Measurements from ENCODE around the gene PLEKHA1. TPM values are rescaled to one million over a fixed set of nuclear protein-coding genes. Genes with fewer than 3 reads are reported as not detected.

PLEKHA1 gene
- polyA plus RNA-seq, 1 experiment = 25.5 TPM

- TF ChIP-seq CTCF (IDR thresholded peaks at IDR 0.05; ENCODE audit: low read depth, low read length) = no peak
- Histone ChIP-seq H3K27ac (ENCODE audit: low read depth, low read length) (no peak within 1 kb of the TSS), H3K27me3 (ENCODE audit: control insufficient read depth, insufficient read depth, low read length) (no peaks in the 10 kb centered on the region), H3K4me3 (ENCODE audit: low read depth, low read length) (no peak within 1 kb of the TSS), H3K9me3 (ENCODE audit: control insufficient read depth, insufficient read depth, low read length) (no peaks in the 10 kb centered on the region)
- DNase-seq (ENCODE audit: low read depth, low spot score) = no peak
- ChIA-PET POLR2A (no interaction called here), CTCF (interaction anchor here (1.1 kb wide), 1 partner anchor 19 kb away, joined by 6 read pairs; no protein-coding TSS in a partner anchor)
Observed at GRCh38 chr10:122454603-122455080, 80.1 kb downstream of the PLEKHA1 start, which contains the start of gene ARMS2. Gene ARMS2 (plus strand): TSS chr10:122454653. CDS start chr10:122454728, 75 bp downstream.

GRCh38 chr10:122455376-122456079 lies 81.0 kb downstream of the PLEKHA1 start:
- DNase-seq (ENCODE audit: low read depth, low spot score) = no peak
- Histone ChIP-seq H3K4me3 (ENCODE audit: low read depth, low read length) (no peak overlapping the region), H3K27ac (ENCODE audit: low read depth, low read length) (no peak overlapping the region), H3K27me3 (ENCODE audit: control insufficient read depth, insufficient read depth, low read length) (no peaks in the 10 kb centered on the region), H3K9me3 (ENCODE audit: control insufficient read depth, insufficient read depth, low read length) (no peaks in the 10 kb centered on the region)
- TF ChIP-seq CTCF (IDR thresholded peaks at IDR 0.05; ENCODE audit: low read depth, low read length) = no peak
- ChIA-PET POLR2A (no interaction called here), CTCF (interaction anchor here (1.0 to 1.1 kb wide), 3 partner anchors 9 to 26 kb away, joined by 3 to 6 read pairs (median 3); no protein-coding TSS in a partner anchor)

GRCh38 chr10:122457934-122458333 lies 83.4 kb downstream of the PLEKHA1 start:
- ChIA-PET CTCF (interaction anchor here (1.0 to 1.2 kb wide), 2 partner anchors 19 to 108 kb away, joined by 4 to 5 read pairs; no protein-coding TSS in a partner anchor), POLR2A (no interaction called here)
- no peak for DNase-seq (ENCODE audit: low read depth, low spot score)
- Histone ChIP-seq H3K9me3 (ENCODE audit: control insufficient read depth, insufficient read depth, low read length) (no peaks in the 10 kb centered on the region), H3K27me3 (ENCODE audit: control insufficient read depth, insufficient read depth, low read length) (no peaks in the 10 kb centered on the region), H3K27ac (ENCODE audit: low read depth, low read length) (no peak overlapping the region), H3K4me3 (ENCODE audit: low read depth, low read length) (no peak overlapping the region)
- TF ChIP-seq CTCF (IDR thresholded peaks at IDR 0.05; ENCODE audit: low read depth, low read length) = no peak

- H3K9me3 ChIP-seq (ENCODE audit: control insufficient read depth, insufficient read depth, low read length) = no peaks in the 10 kb centered on the region
- H3K27me3 ChIP-seq (ENCODE audit: control insufficient read depth, insufficient read depth, low read length) = no peaks in the 10 kb centered on the region
- TF ChIP-seq CTCF (IDR thresholded peaks at IDR 0.05; ENCODE audit: low read depth, low read length) = no peak
- H3K27ac ChIP-seq (ENCODE audit: low read depth, low read length) = no peak overlapping the region
- ChIA-PET POLR2A (no interaction called here), CTCF (interaction anchor here (0.8 kb wide), 1 partner anchor 24 kb away, joined by 3 read pairs; no protein-coding TSS in a partner anchor)
- H3K4me3 ChIP-seq (ENCODE audit: low read depth, low read length) = no peak overlapping the region
- DNase-seq (ENCODE audit: low read depth, low spot score) = no peak
Observed at GRCh38 chr10:122458693-122459092, 84.2 kb downstream of the PLEKHA1 start.

Measured in AG04450 (cell line).